Sigmoid colon (tissue), 7 donors: ENCODE data around the gene DNASE1L2. TPM values are rescaled to one million over a fixed set of nuclear protein-coding genes. Genes with fewer than 3 reads are reported as not detected.
"Not testable (repeated sequence)": the region's sequence is repeated elsewhere in the genome, so short reads cannot be mapped to it uniquely, and the experiment has no call there.

Experiments used
- DNase-seq: peaks from one replicate; pipeline ENCODE4 v3.0.0-alpha.2; 2019
- H3K27ac ChIP-seq, 4 donors: fragments of 200-600 bp; sonication (generic); one replicate each; pipeline ENCODE4 v1.5.1; 2016 to 2019; ENCODE audit warnings: mild to moderate bottlenecking in 1 of 4
- H3K27me3 ChIP-seq, 3 donors: fragments of 200-600 bp; sonication (generic); one replicate each; pipeline ENCODE4 v1.5.1; 2019; ENCODE audit warnings: mild to moderate bottlenecking in 1 of 3
- H3K36me3 ChIP-seq, 4 donors: fragments of 200-600 bp; sonication (generic); one replicate each; pipeline ENCODE4 v1.5.1; 2016 to 2019
- H3K4me1 ChIP-seq, 4 donors: fragments of 200-600 bp; sonication (generic); one replicate each; pipeline ENCODE4 v1.5.1; 2017 to 2019
- H3K4me3 ChIP-seq, 4 donors: fragments of 200-600 bp; sonication (generic); one replicate each; pipeline ENCODE4 v1.5.1; 2017 to 2019; ENCODE audit warnings: mild to moderate bottlenecking in 2 of 4, moderate library complexity in 1 of 4
- H3K9me3 ChIP-seq, 4 donors: fragments of 200-600 bp in 3 of 4; sonication (generic) in 3 of 4; one replicate each; pipeline versions ENCODE4 v1.5.1 to v1.6.1; 2013 to 2019
- EP300 ChIP-seq, 4 donors: sonication (generic); formaldehyde crosslinking; IDR thresholded peaks; one replicate each; pipeline ENCODE4 v1.6.1; 2017; ENCODE audit warnings: antibody characterized with exemption in 4 of 4
- POLR2A ChIP-seq, 2 donors: fragments of 450-650 bp; IDR thresholded peaks; one replicate each; pipeline ENCODE4 v1.6.1; 2016; ENCODE audit warnings: antibody characterized with exemption in 2 of 2, mild to moderate bottlenecking in 2 of 2, moderate library complexity in 2 of 2
- POLR2AphosphoS5 ChIP-seq, 4 donors: sonication (generic); formaldehyde crosslinking; IDR thresholded peaks; one replicate each; pipeline ENCODE4 v1.6.1; 2017; ENCODE audit warnings: antibody characterized with exemption in 4 of 4
- WGBS, 2 donors: extraction: QIAGEN DNeasy Blood & Tissue Kit; methylation state at CpG; one replicate each; pipeline ENCODE4 v1.1.7; 2013; 5-methylcytosine and 5-hydroxymethylcytosine counted together
- intact Hi-C: fragments of 100-400 bp; cut with DNase I; formaldehyde crosslinking; loops from one replicate; pipeline ENCODE4 v1.15.1; 2023
- polyA plus RNA-seq, 3 donors: library from polyadenylated mRNA; stranded (reverse); fragments of 200-250 nt; gene quantifications; one replicate each; pipeline ENCODE4 v1.2.3, GENCODE V29; 2013
- total RNA-seq, 4 donors: library from RNA; depleted of rRNA; stranded (reverse); fragments of >200 nt; gene quantifications; one replicate each; pipeline ENCODE4 v1.1.0, GENCODE V29; 2016
- TF ChIP-seq, protein P1 (sequence below), 4 experiments: fragments of 450-650 bp in 3 of 4; fragments of 200-600 bp in 1 of 4; IDR thresholded peaks; one replicate each; pipeline ENCODE4 v1.5.1; 2016 to 2019; ENCODE audit warnings: antibody characterized with exemption in 4 of 4, mild to moderate bottlenecking in 3 of 4, moderate library complexity in 2 of 4
- donor health status: healthy with polysubstance abuse.
- donor health status: Bipolar disorder and iron deficiency.
- donor health status: healthy.

The DNASE1L2 gene
- total and polyA plus RNA-seq, 7 donors, result 0.36 to 0.93 (median 0.82) TPM; not detected in 3

DNA sequence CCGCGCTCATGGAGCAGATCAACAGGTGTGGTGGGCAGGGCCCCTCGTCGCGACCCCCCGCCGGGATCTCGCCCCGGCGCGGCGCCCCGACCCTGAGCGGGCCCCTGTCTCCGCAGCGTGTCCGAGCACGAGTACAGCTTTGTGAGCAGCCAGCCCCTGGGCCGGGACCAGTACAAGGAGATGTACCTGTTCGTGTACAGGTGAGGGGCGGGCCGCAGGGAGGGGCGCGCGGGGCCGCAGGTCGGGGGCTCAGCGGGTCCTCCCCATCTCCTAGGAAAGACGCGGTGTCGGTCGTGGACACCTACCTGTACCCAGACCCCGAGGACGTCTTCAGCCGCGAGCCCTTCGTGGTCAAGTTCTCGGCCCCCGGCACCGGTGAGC is 848 bp downstream of the DNASE1L2 start:
- peaks cover 17 to 53% (median 26%) of the 10 kb centered on the region in 3 donors for H3K27me3 ChIP-seq

DNA sequence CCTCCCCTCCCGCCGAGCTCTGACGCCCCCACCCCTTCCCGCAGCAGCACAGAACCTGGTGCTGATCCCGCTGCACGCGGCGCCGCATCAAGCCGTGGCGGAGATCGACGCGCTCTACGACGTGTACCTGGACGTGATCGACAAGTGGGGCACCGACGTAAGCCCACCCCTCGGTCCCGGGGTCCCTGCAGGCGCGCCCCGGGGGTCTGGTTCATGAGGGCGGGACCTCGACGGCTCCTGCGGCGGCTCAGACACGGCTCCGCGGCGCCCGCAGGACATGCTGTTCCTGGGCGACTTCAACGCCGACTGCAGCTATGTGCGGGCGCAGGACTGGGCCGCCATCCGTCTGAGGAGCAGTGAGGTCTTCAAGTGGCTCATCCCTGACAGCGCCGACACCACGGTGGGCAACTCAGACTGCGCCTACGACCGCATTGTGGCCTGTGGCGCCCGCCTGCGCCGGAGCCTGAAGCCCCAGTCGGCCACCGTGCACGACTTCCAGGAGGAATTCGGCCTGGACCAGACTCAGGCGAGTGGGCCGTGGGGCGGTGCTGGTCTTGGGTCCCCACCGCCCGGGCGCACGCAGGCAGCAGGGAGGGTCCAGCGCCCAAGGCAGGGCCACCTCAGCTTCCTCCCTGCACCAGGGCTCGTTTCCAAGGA is 1.4 kb downstream of the DNASE1L2 start:
- Histone ChIP-seq H3K27ac (no peak overlapping the region), H3K36me3 (peaks cover 38 to 58% (median 42%) of the 10 kb centered on the region in 4 donors), H3K27me3 (peaks cover 17 to 50% (median 26%) of the 10 kb centered on the region in 3 donors), H3K4me3 (no peak overlapping the region), H3K9me3 (no peaks in the 10 kb centered on the region), H3K4me1 (peaks cover 0 to 27% (median 24%) of the 10 kb centered on the region in 4 donors)
- intact Hi-C loops, result no loop called here
- WGBS, 2 donors, result 5 to 18% methylated on average over 65 of the region's 65 CpGs
- TF ChIP-seq, protein P1, sequence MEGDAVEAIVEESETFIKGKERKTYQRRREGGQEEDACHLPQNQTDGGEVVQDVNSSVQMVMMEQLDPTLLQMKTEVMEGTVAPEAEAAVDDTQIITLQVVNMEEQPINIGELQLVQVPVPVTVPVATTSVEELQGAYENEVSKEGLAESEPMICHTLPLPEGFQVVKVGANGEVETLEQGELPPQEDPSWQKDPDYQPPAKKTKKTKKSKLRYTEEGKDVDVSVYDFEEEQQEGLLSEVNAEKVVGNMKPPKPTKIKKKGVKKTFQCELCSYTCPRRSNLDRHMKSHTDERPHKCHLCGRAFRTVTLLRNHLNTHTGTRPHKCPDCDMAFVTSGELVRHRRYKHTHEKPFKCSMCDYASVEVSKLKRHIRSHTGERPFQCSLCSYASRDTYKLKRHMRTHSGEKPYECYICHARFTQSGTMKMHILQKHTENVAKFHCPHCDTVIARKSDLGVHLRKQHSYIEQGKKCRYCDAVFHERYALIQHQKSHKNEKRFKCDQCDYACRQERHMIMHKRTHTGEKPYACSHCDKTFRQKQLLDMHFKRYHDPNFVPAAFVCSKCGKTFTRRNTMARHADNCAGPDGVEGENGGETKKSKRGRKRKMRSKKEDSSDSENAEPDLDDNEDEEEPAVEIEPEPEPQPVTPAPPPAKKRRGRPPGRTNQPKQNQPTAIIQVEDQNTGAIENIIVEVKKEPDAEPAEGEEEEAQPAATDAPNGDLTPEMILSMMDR (IDR thresholded peaks at IDR 0.05), result no peak
- TF ChIP-seq POLR2AphosphoS5 (IDR thresholded peaks at IDR 0.05), result peak in 2 of 4 donors; percentile 32 to 40
- DNase-seq, result peak; percentile 67

More for the DNA sequence above, 848 bp downstream of the DNASE1L2 start:
- DNase-seq, result peak; percentile 66
- Histone ChIP-seq H3K4me3 (peak overlapping the region in 2 of 4 donors; percentile 14 to 24), H3K4me1 (peaks cover 0 to 27% (median 24%) of the 10 kb centered on the region in 4 donors), H3K36me3 (peaks cover 38 to 58% (median 42%) of the 10 kb centered on the region in 4 donors), H3K27ac (no peak overlapping the region), H3K9me3 (no peaks in the 10 kb centered on the region)
- intact Hi-C loops, result no loop called here
- TF ChIP-seq POLR2A (IDR thresholded peaks at IDR 0.05) (no peak), POLR2AphosphoS5 (IDR thresholded peaks at IDR 0.05) (no peak), EP300 (IDR thresholded peaks at IDR 0.05) (no peak)
- TF ChIP-seq, protein P1 (IDR thresholded peaks at IDR 0.05), result no peak
- WGBS, 2 donors, result 5 to 7% methylated on average over 40 of the region's 40 CpGs

DNA sequence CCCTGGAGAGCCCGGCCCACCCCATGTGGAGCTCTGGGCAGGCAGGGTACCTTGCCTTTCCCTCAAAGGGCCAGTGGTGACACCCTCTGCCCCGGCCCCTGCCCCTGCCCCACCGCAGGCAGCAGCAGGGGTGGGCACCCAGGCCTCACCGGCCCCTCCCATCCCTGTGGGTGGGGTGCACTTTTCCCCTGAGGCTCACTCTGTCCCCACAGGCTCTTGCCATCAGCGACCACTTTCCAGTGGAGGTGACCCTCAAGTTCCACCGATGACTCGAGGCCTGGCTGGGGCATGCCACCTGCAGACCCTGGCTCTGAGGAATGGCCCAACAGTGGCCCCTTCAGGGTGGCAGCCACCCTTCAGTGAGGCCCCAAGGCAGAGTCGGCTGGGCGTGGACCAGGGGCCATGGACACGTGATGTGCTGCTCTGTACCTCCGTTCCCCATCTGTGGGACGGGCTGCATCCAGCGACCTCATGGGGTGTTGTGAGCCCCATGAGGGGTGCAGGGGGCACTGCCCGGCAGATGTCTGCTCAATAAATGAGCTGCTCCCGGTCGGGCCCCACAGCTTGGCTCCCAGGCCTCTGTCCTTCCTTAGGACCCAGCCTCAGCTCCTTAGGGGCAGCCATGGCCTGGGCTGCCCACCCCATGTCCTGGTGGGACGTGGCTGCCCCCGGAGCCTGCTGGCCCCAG is 2.0 kb downstream of the DNASE1L2 start:
- Histone ChIP-seq H3K27me3 (peaks cover 17 to 49% (median 26%) of the 10 kb centered on the region in 3 donors), H3K4me1 (peaks cover 0 to 27% (median 24%) of the 10 kb centered on the region in 4 donors), H3K9me3 (no peaks in the 10 kb centered on the region), H3K4me3 (no peak overlapping the region), H3K36me3 (peaks cover 38 to 58% (median 42%) of the 10 kb centered on the region in 4 donors), H3K27ac (no peak overlapping the region)
- no peak for DNase-seq
- TF ChIP-seq, protein P1 (IDR thresholded peaks at IDR 0.05), result no peak
- TF ChIP-seq POLR2A (IDR thresholded peaks at IDR 0.05) (no peak), EP300 (IDR thresholded peaks at IDR 0.05) (no peak), POLR2AphosphoS5 (IDR thresholded peaks at IDR 0.05) (no peak)
- intact Hi-C loops, result no loop called here
- WGBS, 2 donors, result 21 to 59% methylated on average over 18 of the region's 18 CpGs

DNA sequence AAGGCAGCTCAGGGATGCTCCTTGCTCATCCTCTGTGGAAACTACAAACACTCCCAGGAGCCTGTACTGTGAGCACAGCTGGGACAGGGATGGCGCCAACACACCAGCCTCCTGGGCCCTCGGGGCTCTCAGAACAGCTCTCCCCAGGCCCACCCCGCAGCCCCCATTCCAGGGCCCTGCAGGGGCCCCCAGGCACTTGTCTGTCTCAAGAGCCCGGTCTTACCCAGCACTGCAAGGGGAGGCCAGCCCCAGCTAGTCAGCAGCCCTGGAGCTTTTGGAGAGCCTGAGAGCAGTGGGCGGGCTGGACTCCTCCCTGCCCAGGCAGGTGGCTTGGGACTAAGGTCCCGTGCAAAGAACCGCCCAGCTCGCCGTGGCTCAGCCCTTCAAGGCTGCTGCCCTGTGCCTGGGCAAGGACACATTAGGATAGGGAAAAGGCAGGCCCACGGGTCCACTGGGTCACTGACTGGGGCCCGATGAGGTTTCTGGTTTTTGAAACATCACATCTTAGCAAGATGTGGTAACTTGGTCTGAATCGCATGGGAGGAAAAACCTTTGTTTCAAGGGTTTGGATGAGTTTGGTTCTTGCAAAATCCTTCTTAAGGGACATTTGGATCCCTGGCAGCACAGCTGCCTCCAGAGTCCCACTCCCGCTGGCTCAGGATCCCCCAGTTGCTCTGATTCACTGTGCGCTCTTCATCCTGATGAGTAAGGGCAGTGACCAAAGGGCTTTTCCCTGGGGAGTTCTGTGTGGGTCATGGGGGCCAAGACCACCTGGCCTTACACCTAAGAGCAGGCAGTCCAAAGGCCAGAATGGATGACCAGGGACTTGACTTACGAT is 2.8 kb downstream of the DNASE1L2 start:
- no peak for TF ChIP-seq EP300 (IDR thresholded peaks at IDR 0.05)
- TF ChIP-seq, protein P1 (IDR thresholded peaks at IDR 0.05), result no peak
- no peak for TF ChIP-seq POLR2AphosphoS5 (IDR thresholded peaks at IDR 0.05)
- TF ChIP-seq POLR2A (IDR thresholded peaks at IDR 0.05), result no peak
- Histone ChIP-seq H3K27ac (no peak overlapping the region), H3K27me3 (peaks cover 17 to 42% (median 26%) of the 10 kb centered on the region in 3 donors), H3K4me1 (peaks cover 0 to 27% (median 24%) of the 10 kb centered on the region in 4 donors), H3K4me3 (no peak overlapping the region), H3K36me3 (peaks cover 38 to 58% (median 41%) of the 10 kb centered on the region in 4 donors), H3K9me3 (no peaks in the 10 kb centered on the region)
- no peak for DNase-seq
- 46 to 79% methylated on average over 15 of the region's 15 CpGs for WGBS, 2 donors
- intact Hi-C loops, result no loop called here

DNA sequence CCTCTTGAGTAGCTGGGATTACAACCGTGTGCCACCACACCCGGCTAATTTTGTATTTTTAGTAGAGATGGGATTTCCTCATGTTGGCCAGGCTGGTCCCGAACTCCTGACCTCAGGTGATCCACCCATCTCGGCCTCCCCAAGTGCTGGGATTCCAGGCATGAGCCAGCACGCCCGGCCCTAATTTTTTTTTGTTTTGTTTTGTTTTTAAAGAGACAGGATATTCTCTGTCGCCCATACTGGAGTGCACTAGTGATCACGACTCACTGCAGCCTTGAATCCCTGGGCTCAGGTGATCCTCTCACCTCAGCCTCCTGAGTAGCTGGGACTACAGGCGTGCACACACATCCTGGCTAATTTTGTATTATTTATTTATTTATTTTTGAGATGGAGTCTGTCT is 4.1 kb downstream of the DNASE1L2 start:
- H3K9me3 ChIP-seq, H3K27ac ChIP-seq, H3K4me3 ChIP-seq, intact Hi-C loops, DNase-seq: not testable (repeated sequence)
- WGBS, 2 donors, result 66 to 82% methylated on average over 9 of the region's 9 CpGs
- H3K4me1 ChIP-seq, result peaks cover 0 to 27% (median 24%) of the 10 kb centered on the region in 4 donors
- peaks cover 17 to 31% (median 26%) of the 10 kb centered on the region in 3 donors for H3K27me3 ChIP-seq
- H3K36me3 ChIP-seq, result peaks cover 37 to 58% (median 41%) of the 10 kb centered on the region in 4 donors
